HEK293 (cell line): ENCODE data around the gene SPTBN1.
A peak's percentile ranks its signal among the peaks of the same experiment; 100 is the strongest.

Experiments
- EGR2 ChIP-seq: fragments of 450-650 bp; formaldehyde crosslinking; IDR thresholded peaks from 2 replicates; pipeline ENCODE4 v1.5.1; 2016; ENCODE audit warnings: low read depth, missing biosample characterization, missing genetic modification characterization
- FEZF1 ChIP-seq: fragments of 450-650 bp; formaldehyde crosslinking; IDR thresholded peaks from 2 replicates; pipeline ENCODE4 v1.5.1; 2016; ENCODE audit warnings: missing biosample characterization, missing genetic modification characterization
- GLIS2 ChIP-seq: fragments of 450-650 bp; formaldehyde crosslinking; IDR thresholded peaks from 2 replicates; pipeline ENCODE4 v1.5.1; 2016; ENCODE audit warnings: missing biosample characterization, missing genetic modification characterization
- IKZF3 ChIP-seq: fragments of 450-650 bp; IDR thresholded peaks from 2 replicates; pipeline ENCODE4 v1.5.0; 2018; ENCODE audit warnings: missing biosample characterization, mild to moderate bottlenecking, missing genetic modification characterization, moderate library complexity
- KLF10 ChIP-seq: fragments of 450-650 bp; IDR thresholded peaks from 2 replicates; pipeline ENCODE4 v1.5.1; 2018; ENCODE audit warnings: missing biosample characterization, mild to moderate bottlenecking, missing genetic modification characterization
- KLF16 ChIP-seq: fragments of 450-650 bp; formaldehyde crosslinking; IDR thresholded peaks from 2 replicates; pipeline ENCODE4 v1.5.1; 2017; ENCODE audit warnings: missing biosample characterization, missing genetic modification characterization
- KLF8 ChIP-seq: fragments of 450-650 bp; formaldehyde crosslinking; IDR thresholded peaks from 2 replicates; pipeline ENCODE4 v1.5.1; 2016; ENCODE audit warnings: missing biosample characterization, missing genetic modification characterization
- OVOL3 ChIP-seq: fragments of 450-650 bp; formaldehyde crosslinking; IDR thresholded peaks from 2 replicates; pipeline ENCODE4 v1.5.1; 2016; ENCODE audit warnings: missing biosample characterization, missing genetic modification characterization
- SETDB1 ChIP-seq: IDR thresholded peaks from one replicate; pipeline ENCODE4 v1.6.1; 2017; ENCODE audit warnings: mild to moderate bottlenecking, low read length, moderate library complexity, mixed read lengths; ENCODE audit not compliant: insufficient read length
- SP3 ChIP-seq: fragments of 450-650 bp; formaldehyde crosslinking; IDR thresholded peaks from 2 replicates; pipeline ENCODE4 v1.5.1; 2016; ENCODE audit warnings: missing biosample characterization, missing genetic modification characterization
- ZEB2 ChIP-seq: fragments of 450-650 bp; formaldehyde crosslinking; IDR thresholded peaks from 2 replicates; pipeline ENCODE4 v1.5.1; 2016; ENCODE audit warnings: missing biosample characterization, missing genetic modification characterization
- ZFP37 ChIP-seq: fragments of 450-650 bp; formaldehyde crosslinking; IDR thresholded peaks from 2 replicates; pipeline ENCODE4 v1.5.1; 2016; ENCODE audit warnings: missing biosample characterization, missing genetic modification characterization
- ZNF146 ChIP-seq: fragments of 450-650 bp; formaldehyde crosslinking; IDR thresholded peaks from 2 replicates; pipeline ENCODE4 v1.5.1; 2016; ENCODE audit warnings: missing biosample characterization, missing genetic modification characterization
- ZNF366 ChIP-seq: fragments of 450-650 bp; formaldehyde crosslinking; conservative IDR thresholded peaks from 2 replicates; pipeline ENCODE4 v1.5.1; 2016; ENCODE audit warnings: missing biosample characterization, missing genetic modification characterization
- ZNF394 ChIP-seq: fragments of 450-650 bp; formaldehyde crosslinking; IDR thresholded peaks from 2 replicates; pipeline ENCODE4 v1.5.1; 2016; ENCODE audit warnings: missing biosample characterization, missing genetic modification characterization, mild to moderate bottlenecking, moderate library complexity, borderline replicate concordance
- ZNF473 ChIP-seq: fragments of 450-650 bp; formaldehyde crosslinking; IDR thresholded peaks from 2 replicates; pipeline ENCODE4 v1.5.1; 2017; ENCODE audit warnings: missing biosample characterization, missing genetic modification characterization
- ZNF48 ChIP-seq: fragments of 450-650 bp; formaldehyde crosslinking; IDR thresholded peaks from 2 replicates; pipeline ENCODE4 v1.5.1; 2016; ENCODE audit warnings: missing biosample characterization, missing genetic modification characterization
- ZNF626 ChIP-seq: fragments of 450-650 bp; sonication (Bioruptor Pico); formaldehyde crosslinking; IDR thresholded peaks from 2 replicates; pipeline ENCODE4 v1.5.1; 2018; ENCODE audit warnings: missing biosample characterization, missing genetic modification characterization, inconsistent platforms
- ZNF843 ChIP-seq: fragments of 450-650 bp; formaldehyde crosslinking; IDR thresholded peaks from 2 replicates; pipeline ENCODE4 v1.5.1; 2016; ENCODE audit warnings: missing biosample characterization, missing genetic modification characterization
- ZXDB ChIP-seq: fragments of 450-650 bp; formaldehyde crosslinking; IDR thresholded peaks from 2 replicates; pipeline ENCODE4 v1.5.1; 2016; ENCODE audit warnings: missing biosample characterization, missing genetic modification characterization
- TF ChIP-seq, protein P1 (sequence below): fragments of 450-650 bp; formaldehyde crosslinking; IDR thresholded peaks from 2 replicates; pipeline ENCODE4 v1.5.1; 2016; ENCODE audit warnings: missing biosample characterization, missing genetic modification characterization
- TF ChIP-seq, protein P2 (sequence below): fragments of 450-650 bp; formaldehyde crosslinking; IDR thresholded peaks from 2 replicates; pipeline ENCODE4 v1.5.1; 2016; ENCODE audit warnings: missing biosample characterization, missing genetic modification characterization
- TF ChIP-seq, protein P3 (sequence below): fragments of 450-650 bp; IDR thresholded peaks from 2 replicates; pipeline ENCODE4 v1.5.1; 2018; ENCODE audit warnings: missing biosample characterization, missing genetic modification characterization
- TF ChIP-seq, protein P4 (sequence below): fragments of 450-650 bp; formaldehyde crosslinking; IDR thresholded peaks from 2 replicates; pipeline ENCODE4 v1.5.1; 2016; ENCODE audit warnings: missing biosample characterization, missing genetic modification characterization
- TF ChIP-seq, protein P5 (sequence below): fragments of 450-650 bp; formaldehyde crosslinking; IDR thresholded peaks from 2 replicates; pipeline ENCODE4 v1.5.1; 2017; ENCODE audit warnings: missing biosample characterization, missing genetic modification characterization
- TF ChIP-seq, protein P6 (sequence below): fragments of 450-650 bp; formaldehyde crosslinking; IDR thresholded peaks from 2 replicates; pipeline ENCODE4 v1.5.1; 2016; ENCODE audit warnings: missing biosample characterization, missing genetic modification characterization
- TF ChIP-seq, protein P7 (sequence below): fragments of 450-650 bp; formaldehyde crosslinking; IDR thresholded peaks from 2 replicates; pipeline ENCODE4 v1.5.1; 2016; ENCODE audit warnings: missing biosample characterization, missing genetic modification characterization, low read depth

SPTBN1 gene

DNA sequence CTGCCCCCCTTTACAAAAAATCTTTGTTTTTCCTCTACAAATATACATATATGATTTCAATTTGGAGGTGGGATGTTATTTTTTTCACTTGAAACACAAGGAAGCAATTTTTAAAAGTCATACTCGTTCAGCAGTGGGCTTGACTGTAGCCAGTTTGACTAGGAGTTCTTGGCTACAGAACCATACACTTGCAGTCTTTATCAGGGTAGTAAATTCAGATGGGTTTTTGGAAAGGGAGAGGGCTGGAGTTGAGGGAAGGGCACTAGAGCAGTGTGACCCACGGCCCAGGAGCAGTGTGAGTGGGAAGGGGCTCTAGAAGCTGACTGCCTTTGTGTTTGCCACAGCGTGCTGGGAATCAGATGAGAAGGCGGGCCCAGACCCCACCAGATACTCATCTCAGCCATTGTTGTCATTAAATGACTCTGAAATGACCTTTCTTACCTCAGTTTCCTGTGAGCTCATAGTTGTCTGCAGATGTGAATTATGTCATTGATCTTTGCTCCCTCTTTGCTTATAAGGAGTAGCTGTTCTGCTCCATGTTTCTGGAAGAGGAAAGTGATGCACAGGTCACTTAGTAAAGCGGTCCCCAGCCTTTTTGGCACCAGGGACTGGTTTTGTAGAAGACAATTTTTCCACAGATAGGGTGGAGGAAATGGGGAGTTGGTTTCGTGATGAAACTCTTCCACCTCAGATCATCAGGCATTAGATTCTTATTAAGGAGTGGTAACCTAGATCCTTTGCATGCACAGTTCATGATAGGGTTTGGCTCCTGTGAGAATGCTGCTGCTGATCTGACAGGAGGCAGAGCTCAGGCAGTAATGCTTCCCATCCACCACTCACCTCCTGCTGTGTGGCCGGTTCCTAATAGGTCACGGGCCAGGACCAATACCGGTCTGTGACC lies 116.8 kb downstream of the SPTBN1 start (continued):
- TF ChIP-seq, protein P1, sequence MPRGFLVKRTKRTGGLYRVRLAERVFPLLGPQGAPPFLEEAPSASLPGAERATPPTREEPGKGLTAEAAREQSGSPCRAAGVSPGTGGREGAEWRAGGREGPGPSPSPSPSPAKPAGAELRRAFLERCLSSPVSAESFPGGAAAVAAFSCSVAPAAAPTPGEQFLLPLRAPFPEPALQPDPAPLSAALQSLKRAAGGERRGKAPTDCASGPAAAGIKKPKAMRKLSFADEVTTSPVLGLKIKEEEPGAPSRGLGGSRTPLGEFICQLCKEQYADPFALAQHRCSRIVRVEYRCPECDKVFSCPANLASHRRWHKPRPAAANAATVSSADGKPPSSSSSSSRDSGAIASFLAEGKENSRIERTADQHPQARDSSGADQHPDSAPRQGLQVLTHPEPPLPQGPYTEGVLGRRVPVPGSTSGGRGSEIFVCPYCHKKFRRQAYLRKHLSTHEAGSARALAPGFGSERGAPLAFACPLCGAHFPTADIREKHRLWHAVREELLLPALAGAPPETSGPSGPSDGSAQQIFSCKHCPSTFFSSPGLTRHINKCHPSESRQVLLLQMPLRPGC, result peak; percentile 69; the same call in 1 of the 2 replicates
- TF ChIP-seq SP3 (peak; percentile 41), ZNF843 (tag by site-specific recombination) (peak; percentile 81), OVOL3 (tag by site-specific recombination) (0 out of 2 replicates have a peak, but pooled peaks have one; percentile 20), ZNF366 (peak; percentile 85), KLF16 (tag by site-specific recombination) (peak; percentile 79; the same call in 1 of the 2 replicates), ZXDB (tag by site-specific recombination) (peak; percentile 69), SETDB1 (peak; percentile 52), GLIS2 (tag by site-specific recombination) (peak; percentile 39), KLF8 (tag by site-specific recombination) (peak; percentile 66; the same call in 1 of the 2 replicates), ZNF394 (tag by site-specific recombination) (peak; percentile 99), ZEB2 (tag by site-specific recombination) (peak; percentile 45), ZFP37 (tag by site-specific recombination) (0 out of 2 replicates have a peak, but pooled peaks have one; percentile 37), EGR2 (tag by site-specific recombination) (no peak), FEZF1 (tag by site-specific recombination) (peak; percentile 66), ZNF473 (tag by site-specific recombination) (no peak), ZNF626 (tag by site-specific recombination) (no peak), IKZF3 (tag by site-specific recombination) (peak; percentile 75), ZNF48 (tag by site-specific recombination) (no peak), KLF10 (tag by site-specific recombination) (peak; percentile 52), ZNF146 (tag by site-specific recombination) (0 out of 2 replicates have a peak, but pooled peaks have one; percentile 45)
- TF ChIP-seq, protein P2, sequence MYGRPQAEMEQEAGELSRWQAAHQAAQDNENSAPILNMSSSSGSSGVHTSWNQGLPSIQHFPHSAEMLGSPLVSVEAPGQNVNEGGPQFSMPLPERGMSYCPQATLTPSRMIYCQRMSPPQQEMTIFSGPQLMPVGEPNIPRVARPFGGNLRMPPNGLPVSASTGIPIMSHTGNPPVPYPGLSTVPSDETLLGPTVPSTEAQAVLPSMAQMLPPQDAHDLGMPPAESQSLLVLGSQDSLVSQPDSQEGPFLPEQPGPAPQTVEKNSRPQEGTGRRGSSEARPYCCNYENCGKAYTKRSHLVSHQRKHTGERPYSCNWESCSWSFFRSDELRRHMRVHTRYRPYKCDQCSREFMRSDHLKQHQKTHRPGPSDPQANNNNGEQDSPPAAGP, result peak; percentile 84
- TF ChIP-seq, protein P3, sequence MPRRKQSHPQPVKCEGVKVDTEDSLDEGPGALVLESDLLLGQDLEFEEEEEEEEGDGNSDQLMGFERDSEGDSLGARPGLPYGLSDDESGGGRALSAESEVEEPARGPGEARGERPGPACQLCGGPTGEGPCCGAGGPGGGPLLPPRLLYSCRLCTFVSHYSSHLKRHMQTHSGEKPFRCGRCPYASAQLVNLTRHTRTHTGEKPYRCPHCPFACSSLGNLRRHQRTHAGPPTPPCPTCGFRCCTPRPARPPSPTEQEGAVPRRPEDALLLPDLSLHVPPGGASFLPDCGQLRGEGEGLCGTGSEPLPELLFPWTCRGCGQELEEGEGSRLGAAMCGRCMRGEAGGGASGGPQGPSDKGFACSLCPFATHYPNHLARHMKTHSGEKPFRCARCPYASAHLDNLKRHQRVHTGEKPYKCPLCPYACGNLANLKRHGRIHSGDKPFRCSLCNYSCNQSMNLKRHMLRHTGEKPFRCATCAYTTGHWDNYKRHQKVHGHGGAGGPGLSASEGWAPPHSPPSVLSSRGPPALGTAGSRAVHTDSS, result no peak
- TF ChIP-seq, protein P4, sequence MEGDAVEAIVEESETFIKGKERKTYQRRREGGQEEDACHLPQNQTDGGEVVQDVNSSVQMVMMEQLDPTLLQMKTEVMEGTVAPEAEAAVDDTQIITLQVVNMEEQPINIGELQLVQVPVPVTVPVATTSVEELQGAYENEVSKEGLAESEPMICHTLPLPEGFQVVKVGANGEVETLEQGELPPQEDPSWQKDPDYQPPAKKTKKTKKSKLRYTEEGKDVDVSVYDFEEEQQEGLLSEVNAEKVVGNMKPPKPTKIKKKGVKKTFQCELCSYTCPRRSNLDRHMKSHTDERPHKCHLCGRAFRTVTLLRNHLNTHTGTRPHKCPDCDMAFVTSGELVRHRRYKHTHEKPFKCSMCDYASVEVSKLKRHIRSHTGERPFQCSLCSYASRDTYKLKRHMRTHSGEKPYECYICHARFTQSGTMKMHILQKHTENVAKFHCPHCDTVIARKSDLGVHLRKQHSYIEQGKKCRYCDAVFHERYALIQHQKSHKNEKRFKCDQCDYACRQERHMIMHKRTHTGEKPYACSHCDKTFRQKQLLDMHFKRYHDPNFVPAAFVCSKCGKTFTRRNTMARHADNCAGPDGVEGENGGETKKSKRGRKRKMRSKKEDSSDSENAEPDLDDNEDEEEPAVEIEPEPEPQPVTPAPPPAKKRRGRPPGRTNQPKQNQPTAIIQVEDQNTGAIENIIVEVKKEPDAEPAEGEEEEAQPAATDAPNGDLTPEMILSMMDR (tag by site-specific recombination), result no peak
- TF ChIP-seq, protein P5, sequence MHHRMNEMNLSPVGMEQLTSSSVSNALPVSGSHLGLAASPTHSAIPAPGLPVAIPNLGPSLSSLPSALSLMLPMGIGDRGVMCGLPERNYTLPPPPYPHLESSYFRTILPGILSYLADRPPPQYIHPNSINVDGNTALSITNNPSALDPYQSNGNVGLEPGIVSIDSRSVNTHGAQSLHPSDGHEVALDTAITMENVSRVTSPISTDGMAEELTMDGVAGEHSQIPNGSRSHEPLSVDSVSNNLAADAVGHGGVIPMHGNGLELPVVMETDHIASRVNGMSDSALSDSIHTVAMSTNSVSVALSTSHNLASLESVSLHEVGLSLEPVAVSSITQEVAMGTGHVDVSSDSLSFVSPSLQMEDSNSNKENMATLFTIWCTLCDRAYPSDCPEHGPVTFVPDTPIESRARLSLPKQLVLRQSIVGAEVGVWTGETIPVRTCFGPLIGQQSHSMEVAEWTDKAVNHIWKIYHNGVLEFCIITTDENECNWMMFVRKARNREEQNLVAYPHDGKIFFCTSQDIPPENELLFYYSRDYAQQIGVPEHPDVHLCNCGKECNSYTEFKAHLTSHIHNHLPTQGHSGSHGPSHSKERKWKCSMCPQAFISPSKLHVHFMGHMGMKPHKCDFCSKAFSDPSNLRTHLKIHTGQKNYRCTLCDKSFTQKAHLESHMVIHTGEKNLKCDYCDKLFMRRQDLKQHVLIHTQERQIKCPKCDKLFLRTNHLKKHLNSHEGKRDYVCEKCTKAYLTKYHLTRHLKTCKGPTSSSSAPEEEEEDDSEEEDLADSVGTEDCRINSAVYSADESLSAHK (tag by site-specific recombination), result no peak
- TF ChIP-seq, protein P6, sequence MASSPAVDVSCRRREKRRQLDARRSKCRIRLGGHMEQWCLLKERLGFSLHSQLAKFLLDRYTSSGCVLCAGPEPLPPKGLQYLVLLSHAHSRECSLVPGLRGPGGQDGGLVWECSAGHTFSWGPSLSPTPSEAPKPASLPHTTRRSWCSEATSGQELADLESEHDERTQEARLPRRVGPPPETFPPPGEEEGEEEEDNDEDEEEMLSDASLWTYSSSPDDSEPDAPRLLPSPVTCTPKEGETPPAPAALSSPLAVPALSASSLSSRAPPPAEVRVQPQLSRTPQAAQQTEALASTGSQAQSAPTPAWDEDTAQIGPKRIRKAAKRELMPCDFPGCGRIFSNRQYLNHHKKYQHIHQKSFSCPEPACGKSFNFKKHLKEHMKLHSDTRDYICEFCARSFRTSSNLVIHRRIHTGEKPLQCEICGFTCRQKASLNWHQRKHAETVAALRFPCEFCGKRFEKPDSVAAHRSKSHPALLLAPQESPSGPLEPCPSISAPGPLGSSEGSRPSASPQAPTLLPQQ (tag by site-specific recombination), result peak; percentile 66
- TF ChIP-seq, protein P7, sequence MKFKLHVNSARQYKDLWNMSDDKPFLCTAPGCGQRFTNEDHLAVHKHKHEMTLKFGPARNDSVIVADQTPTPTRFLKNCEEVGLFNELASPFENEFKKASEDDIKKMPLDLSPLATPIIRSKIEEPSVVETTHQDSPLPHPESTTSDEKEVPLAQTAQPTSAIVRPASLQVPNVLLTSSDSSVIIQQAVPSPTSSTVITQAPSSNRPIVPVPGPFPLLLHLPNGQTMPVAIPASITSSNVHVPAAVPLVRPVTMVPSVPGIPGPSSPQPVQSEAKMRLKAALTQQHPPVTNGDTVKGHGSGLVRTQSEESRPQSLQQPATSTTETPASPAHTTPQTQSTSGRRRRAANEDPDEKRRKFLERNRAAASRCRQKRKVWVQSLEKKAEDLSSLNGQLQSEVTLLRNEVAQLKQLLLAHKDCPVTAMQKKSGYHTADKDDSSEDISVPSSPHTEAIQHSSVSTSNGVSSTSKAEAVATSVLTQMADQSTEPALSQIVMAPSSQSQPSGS (tag by site-specific recombination), result peak; percentile 93
